ENCODE measurements around the gene CYRIA.

Gene CYRIA

DNA sequence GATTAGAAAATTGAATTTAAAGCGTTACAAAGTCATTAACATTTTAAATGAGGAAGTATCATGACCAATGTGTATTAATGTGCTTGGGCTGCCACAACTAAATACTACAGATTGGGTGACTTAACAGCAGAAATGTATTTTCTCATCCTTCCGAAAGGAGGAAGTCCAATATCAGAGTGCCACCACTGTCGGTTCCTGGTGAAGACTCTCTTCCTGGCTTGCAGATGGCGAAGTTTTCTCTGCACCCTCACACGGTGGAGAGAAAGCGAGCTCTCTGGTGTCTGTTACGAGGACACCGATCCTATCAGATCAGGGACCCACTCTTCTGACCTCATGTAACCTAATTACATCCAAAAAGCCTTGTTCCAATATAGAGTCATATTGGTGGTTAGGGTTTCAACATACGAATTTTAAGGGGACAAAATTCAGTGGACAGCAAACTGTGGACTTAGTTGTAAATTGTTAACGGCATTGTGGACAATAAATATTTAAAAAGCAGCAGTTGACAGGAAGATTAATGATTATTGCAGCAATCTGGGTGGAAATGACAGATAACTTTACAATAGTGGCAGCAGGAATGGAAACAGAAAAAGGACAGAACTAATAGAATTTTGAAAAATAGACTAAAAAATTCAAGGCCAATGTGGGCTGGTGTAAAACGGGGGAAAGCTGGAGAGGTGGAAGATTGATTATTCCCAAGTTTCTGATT lies 35.1 kb upstream of the CYRIA start:
- TF ChIP-seq NFIC (IDR thresholded peaks at IDR 0.05): no peak
- no peak for TF ChIP-seq TEAD4 (IDR thresholded peaks at IDR 0.05)
- TF ChIP-seq, protein P1, sequence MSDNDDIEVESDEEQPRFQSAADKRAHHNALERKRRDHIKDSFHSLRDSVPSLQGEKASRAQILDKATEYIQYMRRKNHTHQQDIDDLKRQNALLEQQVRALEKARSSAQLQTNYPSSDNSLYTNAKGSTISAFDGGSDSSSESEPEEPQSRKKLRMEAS (IDR thresholded peaks at IDR 0.05): no peak
- TF ChIP-seq TCF12 (IDR thresholded peaks at IDR 0.05; ENCODE audit: low read depth): no peak
- no peak for TF ChIP-seq RAD21 (IDR thresholded peaks at IDR 0.05; ENCODE audit: low read depth)
- no peak for TF ChIP-seq EP300 (IDR thresholded peaks at IDR 0.05; ENCODE audit: borderline replicate concordance)
- TF ChIP-seq ZBTB7A (IDR thresholded peaks at IDR 0.05; ENCODE audit: low read depth): no peak
- no peak for TF ChIP-seq CREB1 (IDR thresholded peaks at IDR 0.05; ENCODE audit: low read depth)
- no peak for TF ChIP-seq EGR1 (IDR thresholded peaks at IDR 0.05)
- TF ChIP-seq CEBPB (IDR thresholded peaks at IDR 0.05): no peak
- TF ChIP-seq FOXM1 (IDR thresholded peaks at IDR 0.05; ENCODE audit: borderline replicate concordance, low read depth): no peak
- TF ChIP-seq YY1 (IDR thresholded peaks at IDR 0.05; ENCODE audit: low read depth): no peak
- TF ChIP-seq, protein P2, sequence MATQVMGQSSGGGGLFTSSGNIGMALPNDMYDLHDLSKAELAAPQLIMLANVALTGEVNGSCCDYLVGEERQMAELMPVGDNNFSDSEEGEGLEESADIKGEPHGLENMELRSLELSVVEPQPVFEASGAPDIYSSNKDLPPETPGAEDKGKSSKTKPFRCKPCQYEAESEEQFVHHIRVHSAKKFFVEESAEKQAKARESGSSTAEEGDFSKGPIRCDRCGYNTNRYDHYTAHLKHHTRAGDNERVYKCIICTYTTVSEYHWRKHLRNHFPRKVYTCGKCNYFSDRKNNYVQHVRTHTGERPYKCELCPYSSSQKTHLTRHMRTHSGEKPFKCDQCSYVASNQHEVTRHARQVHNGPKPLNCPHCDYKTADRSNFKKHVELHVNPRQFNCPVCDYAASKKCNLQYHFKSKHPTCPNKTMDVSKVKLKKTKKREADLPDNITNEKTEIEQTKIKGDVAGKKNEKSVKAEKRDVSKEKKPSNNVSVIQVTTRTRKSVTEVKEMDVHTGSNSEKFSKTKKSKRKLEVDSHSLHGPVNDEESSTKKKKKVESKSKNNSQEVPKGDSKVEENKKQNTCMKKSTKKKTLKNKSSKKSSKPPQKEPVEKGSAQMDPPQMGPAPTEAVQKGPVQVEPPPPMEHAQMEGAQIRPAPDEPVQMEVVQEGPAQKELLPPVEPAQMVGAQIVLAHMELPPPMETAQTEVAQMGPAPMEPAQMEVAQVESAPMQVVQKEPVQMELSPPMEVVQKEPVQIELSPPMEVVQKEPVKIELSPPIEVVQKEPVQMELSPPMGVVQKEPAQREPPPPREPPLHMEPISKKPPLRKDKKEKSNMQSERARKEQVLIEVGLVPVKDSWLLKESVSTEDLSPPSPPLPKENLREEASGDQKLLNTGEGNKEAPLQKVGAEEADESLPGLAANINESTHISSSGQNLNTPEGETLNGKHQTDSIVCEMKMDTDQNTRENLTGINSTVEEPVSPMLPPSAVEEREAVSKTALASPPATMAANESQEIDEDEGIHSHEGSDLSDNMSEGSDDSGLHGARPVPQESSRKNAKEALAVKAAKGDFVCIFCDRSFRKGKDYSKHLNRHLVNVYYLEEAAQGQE (IDR thresholded peaks at IDR 0.05; ENCODE audit: low read depth): no peak
- TF ChIP-seq TAF1 (IDR thresholded peaks at IDR 0.05; ENCODE audit: low read depth): no peak
- TF ChIP-seq, protein P3, sequence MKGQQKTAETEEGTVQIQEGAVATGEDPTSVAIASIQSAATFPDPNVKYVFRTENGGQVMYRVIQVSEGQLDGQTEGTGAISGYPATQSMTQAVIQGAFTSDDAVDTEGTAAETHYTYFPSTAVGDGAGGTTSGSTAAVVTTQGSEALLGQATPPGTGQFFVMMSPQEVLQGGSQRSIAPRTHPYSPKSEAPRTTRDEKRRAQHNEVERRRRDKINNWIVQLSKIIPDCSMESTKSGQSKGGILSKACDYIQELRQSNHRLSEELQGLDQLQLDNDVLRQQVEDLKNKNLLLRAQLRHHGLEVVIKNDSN (IDR thresholded peaks at IDR 0.05): no peak

DNA sequence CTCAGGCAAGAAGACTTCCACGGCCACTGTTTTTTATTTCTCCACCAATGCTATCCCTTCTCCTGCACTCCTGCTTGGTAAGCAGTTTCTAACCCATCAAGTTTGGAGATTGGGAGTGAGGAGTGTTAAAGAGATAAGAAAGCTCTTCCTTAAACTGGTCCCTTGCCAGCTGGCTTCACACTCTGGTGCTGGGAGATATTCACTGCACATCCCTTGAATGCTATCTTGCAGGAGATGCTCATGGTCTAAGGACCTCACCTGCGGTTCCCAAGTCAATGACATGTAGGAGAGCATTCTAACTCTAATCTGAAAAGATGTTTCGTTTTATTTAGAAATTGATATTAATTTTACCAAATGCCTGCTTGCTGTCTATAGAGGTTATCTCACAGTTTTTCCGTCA lies 28.2 kb upstream of the CYRIA start:
- no peak for TF ChIP-seq NFIC (IDR thresholded peaks at IDR 0.05)
- TF ChIP-seq, protein P2 (IDR thresholded peaks at IDR 0.05; ENCODE audit: low read depth): no peak
- TF ChIP-seq, protein P3 (IDR thresholded peaks at IDR 0.05): no peak
- no peak for TF ChIP-seq EP300 (IDR thresholded peaks at IDR 0.05; ENCODE audit: borderline replicate concordance)
- TF ChIP-seq EGR1 (IDR thresholded peaks at IDR 0.05): no peak
- TF ChIP-seq TAF1 (IDR thresholded peaks at IDR 0.05; ENCODE audit: low read depth): no peak
- TF ChIP-seq TEAD4 (IDR thresholded peaks at IDR 0.05): no peak
- TF ChIP-seq FOXM1 (IDR thresholded peaks at IDR 0.05; ENCODE audit: borderline replicate concordance, low read depth): no peak
- TF ChIP-seq RAD21 (IDR thresholded peaks at IDR 0.05; ENCODE audit: low read depth): no peak
- TF ChIP-seq YY1 (IDR thresholded peaks at IDR 0.05; ENCODE audit: low read depth): no peak
- TF ChIP-seq ZBTB7A (IDR thresholded peaks at IDR 0.05; ENCODE audit: low read depth): no peak
- TF ChIP-seq, protein P1 (IDR thresholded peaks at IDR 0.05): no peak
- no peak for TF ChIP-seq CEBPB (IDR thresholded peaks at IDR 0.05)
- TF ChIP-seq CREB1 (IDR thresholded peaks at IDR 0.05; ENCODE audit: low read depth): no peak
- TF ChIP-seq TCF12 (IDR thresholded peaks at IDR 0.05; ENCODE audit: low read depth): no peak

DNA sequence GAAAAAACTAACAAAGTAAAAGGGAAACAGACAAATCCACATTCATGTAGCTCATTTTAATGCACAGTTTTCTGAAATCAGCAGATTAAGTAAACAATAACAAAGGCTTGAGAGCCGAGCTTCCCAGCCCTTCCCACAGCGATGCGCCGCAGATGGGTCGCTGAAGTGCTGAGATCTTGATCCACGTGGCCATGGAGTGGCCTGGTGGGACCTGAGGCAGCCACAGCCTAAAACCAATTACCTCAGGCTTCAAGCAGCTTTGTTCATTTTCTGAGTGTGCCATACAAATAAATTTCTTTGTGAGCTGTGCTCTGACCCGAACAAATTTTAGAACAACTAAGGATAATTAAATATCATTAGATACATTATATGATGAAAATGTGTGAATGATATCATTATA lies 25.6 kb upstream of the CYRIA start:
- no peak for TF ChIP-seq CREB1 (IDR thresholded peaks at IDR 0.05; ENCODE audit: low read depth)
- no peak for TF ChIP-seq CEBPB (IDR thresholded peaks at IDR 0.05)
- TF ChIP-seq, protein P3 (IDR thresholded peaks at IDR 0.05): no peak
- TF ChIP-seq RAD21 (IDR thresholded peaks at IDR 0.05; ENCODE audit: low read depth): no peak
- no peak for TF ChIP-seq EP300 (IDR thresholded peaks at IDR 0.05; ENCODE audit: borderline replicate concordance)
- no peak for TF ChIP-seq NFIC (IDR thresholded peaks at IDR 0.05)
- TF ChIP-seq EGR1 (IDR thresholded peaks at IDR 0.05): no peak
- TF ChIP-seq TCF12 (IDR thresholded peaks at IDR 0.05; ENCODE audit: low read depth): no peak
- no peak for TF ChIP-seq YY1 (IDR thresholded peaks at IDR 0.05; ENCODE audit: low read depth)
- no peak for TF ChIP-seq ZBTB7A (IDR thresholded peaks at IDR 0.05; ENCODE audit: low read depth)
- TF ChIP-seq TAF1 (IDR thresholded peaks at IDR 0.05; ENCODE audit: low read depth): no peak
- no peak for TF ChIP-seq FOXM1 (IDR thresholded peaks at IDR 0.05; ENCODE audit: borderline replicate concordance, low read depth)
- TF ChIP-seq, protein P2 (IDR thresholded peaks at IDR 0.05; ENCODE audit: low read depth): no peak
- no peak for TF ChIP-seq TEAD4 (IDR thresholded peaks at IDR 0.05)
- TF ChIP-seq, protein P1 (IDR thresholded peaks at IDR 0.05): no peak
